Endometrial microvascular endothelial cells (primary cell): Measurements from ENCODE around the gene TPD52L1. TPM values are rescaled to one million over a fixed set of nuclear protein-coding genes. Genes with fewer than 3 reads are reported as not detected.
"Not testable (repeated sequence)": the region's sequence is repeated elsewhere in the genome, so short reads cannot be mapped to it uniquely, and the experiment has no call there.

Experiments used
- in situ Hi-C: cut with HindIII; loops from 2 replicates; pipeline ENCODE4 v1.10.0; 2017; ENCODE audit warnings: low sequenced_read_pairs, low pct_unique_long_range_greater_than_20kb; ENCODE audit errors: inconsistent ontology term
- total RNA-seq: library from RNA; depleted of rRNA; stranded (reverse); fragments of >200 nt; gene quantifications from one replicate; pipeline ENCODE4 v1.2.3, GENCODE V29; 2015; ENCODE audit errors: inconsistent ontology term

TPD52L1 gene
- total RNA-seq, 1 donor from 2014 or later: 2.0 TPM

GRCh38 chr6:125136378-125136777 is 17.2 kb upstream of the TPD52L1 start:
- in situ Hi-C loops: no loop called here

GRCh38 chr6:125138083-125138482 is 15.5 kb upstream of the TPD52L1 start:
- in situ Hi-C loops: no loop called here

DNA sequence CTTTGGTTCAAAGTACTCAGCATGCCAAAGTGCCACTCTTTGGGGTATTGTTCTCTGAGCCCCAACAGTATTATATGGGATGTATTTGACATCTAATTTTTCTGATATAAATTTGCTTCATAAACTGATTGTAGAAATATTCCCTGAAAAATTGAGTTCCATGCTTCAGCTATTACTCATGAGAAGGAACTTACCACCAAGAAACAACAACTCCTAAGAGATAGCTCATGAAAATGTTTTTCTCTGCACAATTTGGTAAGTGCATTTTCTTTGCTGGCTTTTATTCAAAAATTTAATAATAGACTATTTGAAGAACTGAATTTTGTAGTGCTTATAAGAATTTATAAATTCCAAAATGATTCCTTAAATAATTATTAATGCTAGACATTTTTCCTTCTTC is 12.8 kb upstream of the TPD52L1 start:
- in situ Hi-C loops: no loop called here

- in situ Hi-C loops: no loop called here
Observed at GRCh38 chr6:125142618-125143017, 11.0 kb upstream of the TPD52L1 start.

- in situ Hi-C loops: no loop called here
Observed at GRCh38 chr6:125144822-125145221, 8.8 kb upstream of the TPD52L1 start.

DNA sequence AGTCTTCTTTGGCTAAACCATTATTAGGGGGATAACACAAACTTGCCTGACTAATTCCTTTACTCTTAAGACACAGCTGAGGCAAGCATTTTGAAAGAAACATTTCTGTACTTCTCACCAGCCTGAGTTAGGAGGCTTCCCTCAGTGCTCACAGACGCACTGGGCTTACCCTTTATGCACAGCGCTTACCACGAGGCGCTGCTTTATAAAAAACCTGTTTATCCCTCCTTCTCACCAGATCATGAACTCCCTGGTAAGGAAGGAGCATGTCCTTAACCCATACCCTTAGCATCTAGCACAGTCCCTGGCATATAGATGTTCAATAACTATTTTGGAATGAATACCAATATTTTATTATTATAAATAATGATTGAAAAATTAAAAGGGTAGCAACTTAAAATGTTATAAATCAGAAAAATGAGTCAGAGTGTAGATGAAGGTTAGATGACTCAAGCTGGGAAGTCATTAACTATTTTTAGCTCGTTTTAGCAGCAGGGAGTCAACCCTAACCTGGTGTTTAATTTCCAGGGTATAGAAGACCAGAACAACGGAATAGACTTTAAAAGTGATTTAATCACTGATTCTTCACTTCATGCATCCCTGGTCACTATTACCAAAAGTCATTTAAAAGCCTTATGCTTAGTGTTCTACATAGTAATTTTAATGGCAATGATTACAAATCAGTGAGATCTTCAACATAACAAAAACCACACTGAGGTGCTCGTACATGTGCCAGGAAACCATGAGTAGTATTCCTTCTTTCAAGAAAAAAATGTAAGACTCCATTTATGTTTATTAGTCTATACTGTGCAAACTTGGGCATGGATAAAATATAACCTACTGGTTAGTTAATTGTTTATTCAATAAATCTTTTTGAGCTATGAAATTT is 4.1 kb upstream of the TPD52L1 start:
- in situ Hi-C loops: no loop called here

DNA sequence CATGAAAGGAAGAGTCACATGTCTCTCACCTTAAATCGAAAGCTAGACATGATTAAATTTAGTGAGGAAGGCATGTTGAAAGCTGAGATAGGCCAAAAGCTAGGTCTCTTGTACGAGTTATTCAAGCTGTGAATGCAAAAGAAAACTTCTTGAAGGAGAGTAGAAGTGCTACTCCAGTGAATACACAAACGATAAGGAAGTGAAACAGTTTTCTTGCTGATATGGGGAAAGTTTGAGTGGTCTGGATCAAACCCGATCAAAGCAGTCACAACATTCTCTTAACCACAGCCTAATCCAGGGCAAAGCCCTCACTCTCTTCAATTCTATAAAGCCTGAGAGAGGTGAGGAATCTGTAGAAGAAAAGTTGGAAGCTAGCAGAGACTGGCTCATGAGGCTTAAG is 1.9 kb upstream of the TPD52L1 start:
- in situ Hi-C loops: no loop called here

GRCh38 chr6:125154118-125154760 is 666 bp downstream of the TPD52L1 start:
- in situ Hi-C loops: no loop called here

- in situ Hi-C loops: no loop called here
Observed at GRCh38 chr6:125154761-125155135, 1.2 kb downstream of the TPD52L1 start.

GRCh38 chr6:125155344-125155743 is 1.8 kb downstream of the TPD52L1 start:
- in situ Hi-C loops: no loop called here

DNA sequence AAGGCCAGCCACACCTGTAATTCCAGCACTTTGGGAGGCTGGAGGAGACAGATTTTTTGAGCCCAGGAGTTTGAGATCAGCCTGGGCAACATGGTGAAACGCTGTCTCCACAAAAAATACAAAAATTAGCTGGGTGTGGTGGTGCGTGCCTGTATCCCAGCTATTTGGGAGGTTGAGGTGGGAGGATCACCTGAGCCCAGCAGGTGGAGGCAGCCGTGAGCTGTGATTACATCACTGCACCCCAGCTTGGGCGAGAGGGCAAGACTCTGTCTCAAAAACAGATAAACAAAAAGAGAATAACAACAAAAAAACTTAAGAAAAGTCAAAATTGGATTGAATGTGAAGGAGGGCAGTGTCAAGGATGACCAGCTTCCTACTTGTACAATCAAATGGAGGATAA is 2.9 kb downstream of the TPD52L1 start:
- in situ Hi-C loops: no loop called here

DNA sequence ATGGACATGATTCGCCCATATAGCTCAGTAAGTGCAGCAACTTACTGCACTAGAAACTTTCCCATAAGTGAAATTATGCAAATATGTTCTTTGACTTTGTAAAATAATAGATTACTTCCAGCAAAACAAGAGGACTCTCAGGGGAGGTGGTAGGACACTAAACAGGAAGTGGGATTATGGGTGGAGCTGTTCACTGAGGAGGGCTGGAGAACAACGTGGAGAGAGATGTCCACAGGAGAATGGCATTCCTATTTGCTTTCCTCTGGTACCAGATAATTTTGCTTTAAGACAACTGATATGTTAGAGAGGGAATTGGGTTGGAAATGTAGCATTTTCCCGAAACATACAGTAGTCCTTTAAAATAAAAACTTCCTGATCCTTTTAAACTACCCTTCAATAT is 3.7 kb downstream of the TPD52L1 start:
- in situ Hi-C loops: no loop called here

GRCh38 chr6:125157725-125158124 is 4.2 kb downstream of the TPD52L1 start:
- in situ Hi-C loops: no loop called here

DNA sequence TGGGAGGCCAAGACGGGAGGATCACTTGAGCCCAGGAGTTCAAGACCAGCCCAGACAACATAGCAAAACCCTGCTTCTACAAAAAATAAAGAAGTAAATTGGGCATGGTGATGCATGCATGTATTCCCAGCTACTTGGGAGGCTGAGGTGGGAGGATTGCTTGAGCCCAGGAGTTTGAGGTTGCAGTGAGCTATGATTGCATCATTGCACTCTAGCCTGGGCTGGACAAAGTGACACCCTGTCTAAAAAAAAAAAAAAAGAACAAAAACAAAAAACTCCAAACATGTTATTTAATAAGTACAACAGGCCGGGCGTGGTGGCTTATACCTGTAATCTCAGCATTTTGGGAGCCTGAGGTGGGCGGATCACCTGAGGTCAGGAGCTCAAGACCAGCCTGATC is 9.8 kb downstream of the TPD52L1 start:
- in situ Hi-C loops: not testable (repeated sequence)

DNA sequence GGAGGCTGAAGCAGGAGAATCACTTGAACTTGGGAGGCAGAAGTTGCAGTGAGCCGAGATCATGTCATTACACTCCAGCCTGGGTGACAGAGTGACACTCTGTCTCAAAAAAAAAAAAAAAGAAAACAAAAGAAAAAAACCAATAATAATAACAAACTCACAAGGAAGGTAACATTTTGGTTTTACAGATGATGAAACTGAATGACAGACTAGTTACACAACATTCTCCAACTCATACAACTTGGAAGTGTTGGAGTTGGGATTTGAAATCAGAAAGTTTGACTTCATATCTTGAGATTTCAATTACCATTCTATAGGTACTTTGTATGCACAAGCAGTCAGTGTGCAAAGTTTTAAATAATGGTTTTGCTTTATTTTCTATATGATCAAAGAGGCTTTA is 10.2 kb downstream of the TPD52L1 start:
- in situ Hi-C loops: no loop called here

- in situ Hi-C loops: no loop called here
Observed at GRCh38 chr6:125164696-125165095, 11.1 kb downstream of the TPD52L1 start.

GRCh38 chr6:125165256-125165655 is 11.7 kb downstream of the TPD52L1 start:
- in situ Hi-C loops: no loop called here

DNA sequence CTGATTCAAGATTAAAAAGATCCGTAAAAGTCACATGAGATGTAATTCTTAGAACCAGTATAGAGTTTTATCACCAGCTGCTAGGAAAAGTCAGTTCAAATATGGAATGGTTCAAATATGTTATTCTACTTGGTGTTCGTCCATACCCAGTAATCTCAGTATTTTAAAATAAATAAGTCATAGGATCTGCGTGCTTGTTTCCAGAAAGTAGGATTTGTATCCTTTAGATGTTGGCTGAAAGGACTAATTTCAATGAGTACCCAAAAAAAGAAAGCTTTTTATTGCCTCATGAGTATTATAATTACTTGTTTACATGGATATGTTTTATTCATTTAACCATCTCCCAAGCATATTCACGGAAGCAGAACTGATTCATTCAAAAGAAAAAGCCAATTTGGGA is 12.2 kb downstream of the TPD52L1 start:
- in situ Hi-C loops: no loop called here

GRCh38 chr6:125166711-125167110 is 13.1 kb downstream of the TPD52L1 start:
- in situ Hi-C loops: no loop called here

DNA sequence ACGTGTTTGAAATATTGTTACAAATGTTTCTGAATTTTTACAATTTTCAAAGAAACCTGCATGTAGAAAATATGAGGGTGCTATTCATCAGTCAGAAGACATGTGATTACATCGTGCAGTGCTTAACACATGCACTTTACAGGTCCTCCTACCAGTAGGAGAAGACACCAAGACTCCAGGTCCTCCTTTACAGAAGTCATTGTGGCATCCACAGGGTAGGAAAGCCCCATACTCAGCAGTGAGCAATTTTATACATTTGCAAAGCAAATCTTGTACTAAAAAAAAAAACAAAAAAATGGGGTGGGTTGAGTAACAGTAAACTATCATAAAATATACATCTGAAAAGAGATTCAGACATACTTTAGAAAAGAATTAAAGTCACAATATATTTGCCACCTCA is 14.0 kb downstream of the TPD52L1 start:
- in situ Hi-C loops: no loop called here
